ENCODE results near the gene CUEDC2.

Gene CUEDC2

GRCh38 chr10:102400076-102400475 is 32.3 kb downstream of the CUEDC2 start:
- peaks cover 8% of the 10 kb centered on the region for H3K79me2 ChIP-seq (ENCODE audit: control insufficient read depth, insufficient read depth, low read length, poor library complexity)
- H2AFZ ChIP-seq (ENCODE audit: insufficient read depth, low read length, poor library complexity), result peak overlapping the region; percentile 19
- peak overlapping the region; percentile 41 for H3K14ac ChIP-seq (ENCODE audit: low read length)
- peaks cover 33 to 34% of the 10 kb centered on the region in 2 experiments for H3K4me1 ChIP-seq (ENCODE audit: control insufficient read depth in 1 of 2, insufficient read depth in 2 of 2, low read length in 2 of 2)
- no peaks in the 10 kb centered on the region for H3K27me3 ChIP-seq (ENCODE audit: insufficient read depth, low read length)
- DNase-seq, result no peak
- no peak overlapping the region for H2BK5ac ChIP-seq (ENCODE audit: low read depth, low read length, poor library complexity)
- H4K8ac ChIP-seq (ENCODE audit: low read depth, low read length), result peak overlapping the region; percentile 30
- WGBS (ENCODE audit: extremely low coverage, insufficient coverage, insufficient read length), result no CpG with 5 or more reads among the region's 17 CpGs
- H3K27ac ChIP-seq (ENCODE audit: low read depth, low read length), result no peak overlapping the region
- peaks cover 29 to 30% of the 10 kb centered on the region in 2 experiments for H3K36me3 ChIP-seq (ENCODE audit: control insufficient read depth in 1 of 2, insufficient read depth in 2 of 2, low read length in 2 of 2)
- peak overlapping the region; percentile 43 for H3K18ac ChIP-seq (ENCODE audit: low read length)
- no peak overlapping the region for H2BK120ac ChIP-seq (ENCODE audit: insufficient read depth, low read length, poor library complexity)
- peaks cover 22% of the 10 kb centered on the region for H3K79me1 ChIP-seq (ENCODE audit: low read length)
- H4K91ac ChIP-seq (ENCODE audit: low read depth, low read length), result peak overlapping the region; percentile 53
- H3K4me3 ChIP-seq (ENCODE audit: low read depth, low read length), result no peak overlapping the region
- peak overlapping the region; percentile 38 for H2AK5ac ChIP-seq (ENCODE audit: low read length)
- H3K4me2 ChIP-seq (ENCODE audit: low read length), result no peak overlapping the region
- H3K9me3 ChIP-seq (ENCODE audit: insufficient read depth, low read depth, low read length), result peaks cover 3% of the 10 kb centered on the region
- no peak overlapping the region for H3K9ac ChIP-seq (ENCODE audit: low read length)
- peak overlapping the region; percentile 3 for H3K4ac ChIP-seq (ENCODE audit: low read depth, low read length)
- H4K12ac ChIP-seq (ENCODE audit: low read depth, low read length), result peak overlapping the region; percentile 22
- peak overlapping the region; percentile 80 for H2BK12ac ChIP-seq (ENCODE audit: low read length)
- no peak overlapping the region for H3K23ac ChIP-seq (ENCODE audit: low read length)

DNA sequence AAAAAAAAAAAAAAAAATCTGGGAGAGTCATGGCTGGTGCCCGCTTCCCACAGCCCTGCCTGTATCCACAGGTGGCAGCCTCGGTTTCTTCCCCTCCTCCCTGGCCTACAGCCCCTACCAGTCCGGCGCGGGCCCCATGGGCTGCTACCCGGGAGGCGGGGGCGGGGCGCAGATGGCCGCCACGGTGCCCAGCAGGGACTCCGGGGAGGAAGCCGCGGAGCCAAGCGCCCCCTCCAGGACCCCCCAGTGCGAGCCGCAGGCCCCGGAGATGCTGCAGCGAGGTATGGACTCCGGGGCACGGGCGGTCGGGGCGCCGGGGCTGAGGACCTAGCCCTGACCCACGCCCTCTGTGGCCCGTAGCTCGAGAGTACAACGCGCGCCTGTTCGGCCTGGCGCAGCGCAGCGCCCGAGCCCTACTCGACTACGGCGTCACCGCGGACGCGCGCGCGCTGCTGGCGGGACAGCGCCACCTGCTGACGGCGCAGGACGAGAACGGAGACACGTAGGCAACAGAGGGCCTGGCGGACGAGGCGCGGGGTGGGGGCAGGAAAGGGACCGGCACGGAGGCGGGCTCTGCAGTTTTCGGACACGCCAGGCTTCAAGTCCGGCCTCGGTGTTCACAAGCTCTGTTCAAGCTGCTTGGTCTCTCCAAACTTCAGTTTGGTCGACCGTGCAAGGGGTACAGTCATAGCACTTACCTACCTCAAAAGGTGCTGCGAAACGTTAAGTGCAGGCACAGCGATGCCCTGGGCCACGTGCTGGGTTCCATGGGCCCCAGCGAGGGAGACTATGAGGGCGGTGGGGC is 33.0 kb downstream of the CUEDC2 start:
- H2BK5ac ChIP-seq (ENCODE audit: low read depth, low read length, poor library complexity), result peak overlapping the region; percentile 51
- peak overlapping the region; percentile 70 for H2AFZ ChIP-seq (ENCODE audit: insufficient read depth, low read length, poor library complexity)
- H3K27me3 ChIP-seq (ENCODE audit: insufficient read depth, low read length), result no peaks in the 10 kb centered on the region
- no CpG with 5 or more reads among the region's 72 CpGs for WGBS (ENCODE audit: extremely low coverage, insufficient coverage, insufficient read length)
- peaks cover 3% of the 10 kb centered on the region for H3K9me3 ChIP-seq (ENCODE audit: insufficient read depth, low read depth, low read length)
- H2BK12ac ChIP-seq (ENCODE audit: low read length), result peak overlapping the region; percentile 80
- peak overlapping the region; percentile 25 for H2BK120ac ChIP-seq (ENCODE audit: insufficient read depth, low read length, poor library complexity)
- peak overlapping the region; percentile 54 for H3K18ac ChIP-seq (ENCODE audit: low read length)
- H3K36me3 ChIP-seq (ENCODE audit: control insufficient read depth in 1 of 2, insufficient read depth in 2 of 2, low read length in 2 of 2), result peaks cover 29 to 30% of the 10 kb centered on the region in 2 experiments
- peak overlapping the region; percentile 41 for H3K14ac ChIP-seq (ENCODE audit: low read length)
- peak overlapping the region; percentile 30 for H4K8ac ChIP-seq (ENCODE audit: low read depth, low read length)
- peak overlapping the region; percentile 63 for H4K91ac ChIP-seq (ENCODE audit: low read depth, low read length)
- peak overlapping the region; percentile 62 for H3K9ac ChIP-seq (ENCODE audit: low read length)
- H4K12ac ChIP-seq (ENCODE audit: low read depth, low read length), result peak overlapping the region; percentile 39
- peaks cover 23% of the 10 kb centered on the region for H3K79me1 ChIP-seq (ENCODE audit: low read length)
- H3K4me3 ChIP-seq (ENCODE audit: low read depth, low read length), result peak overlapping the region; percentile 69
- no peak overlapping the region for H3K23ac ChIP-seq (ENCODE audit: low read length)
- peak overlapping the region; percentile 10 for H3K4ac ChIP-seq (ENCODE audit: low read depth, low read length)
- H2AK5ac ChIP-seq (ENCODE audit: low read length), result peak overlapping the region; percentile 38
- H3K27ac ChIP-seq (ENCODE audit: low read depth, low read length), result peak overlapping the region; percentile 38
- H3K4me1 ChIP-seq (ENCODE audit: control insufficient read depth in 1 of 2, insufficient read depth in 2 of 2, low read length in 2 of 2), result peaks cover 36 to 37% of the 10 kb centered on the region in 2 experiments
- H3K4me2 ChIP-seq (ENCODE audit: low read length), result peak overlapping the region; percentile 82
- H3K79me2 ChIP-seq (ENCODE audit: control insufficient read depth, insufficient read depth, low read length, poor library complexity), result peaks cover 8% of the 10 kb centered on the region
- DNase-seq, result peak; percentile 85 to 93

DNA sequence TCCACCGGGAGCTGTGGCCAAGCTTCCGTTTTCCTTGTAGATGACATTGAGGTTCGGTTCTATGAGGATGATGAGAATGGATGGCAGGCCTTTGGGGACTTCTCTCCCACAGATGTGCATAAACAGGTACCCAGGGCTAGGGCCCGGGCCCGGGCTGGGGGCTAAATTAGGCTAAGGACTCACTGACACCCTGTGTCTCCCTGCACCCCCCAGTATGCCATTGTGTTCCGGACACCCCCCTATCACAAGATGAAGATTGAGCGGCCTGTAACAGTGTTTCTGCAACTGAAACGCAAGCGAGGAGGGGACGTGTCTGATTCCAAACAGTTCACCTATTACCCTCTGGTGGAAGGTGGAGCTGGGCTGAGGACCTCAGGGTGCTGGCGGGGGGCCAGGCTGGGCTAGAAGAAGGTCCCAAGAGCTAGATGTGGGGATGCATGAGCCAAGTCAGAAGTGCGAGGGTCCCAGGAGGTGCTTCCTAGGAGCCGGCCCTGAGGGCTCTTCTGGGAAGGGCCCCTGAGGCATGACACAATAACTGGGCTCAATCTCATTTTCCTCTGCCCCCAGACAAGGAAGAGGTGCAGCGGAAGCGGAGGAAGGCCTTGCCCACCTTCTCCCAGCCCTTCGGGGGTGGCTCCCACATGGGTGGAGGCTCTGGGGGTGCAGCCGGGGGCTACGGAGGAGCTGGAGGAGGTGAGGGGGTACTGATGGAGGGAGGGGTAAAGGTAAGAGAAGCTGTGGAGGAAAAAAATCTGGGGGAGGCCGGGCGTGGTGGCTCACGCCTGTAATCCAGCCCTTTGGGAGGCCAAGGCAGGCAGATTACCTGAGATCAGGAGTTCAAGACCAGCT is 34.0 kb downstream of the CUEDC2 start:
- no peak for DNase-seq
- WGBS (ENCODE audit: extremely low coverage, insufficient coverage, insufficient read length), result no CpG with 5 or more reads among the region's 21 CpGs
- H2AFZ ChIP-seq (ENCODE audit: insufficient read depth, low read length, poor library complexity), result no peak overlapping the region
- H3K4me3 ChIP-seq (ENCODE audit: low read depth, low read length), result no peak overlapping the region
- peaks cover 25% of the 10 kb centered on the region for H3K79me1 ChIP-seq (ENCODE audit: low read length)
- H3K27ac ChIP-seq (ENCODE audit: low read depth, low read length), result no peak overlapping the region
- H2BK120ac ChIP-seq (ENCODE audit: insufficient read depth, low read length, poor library complexity), result no peak overlapping the region
- H3K4ac ChIP-seq (ENCODE audit: low read depth, low read length), result no peak overlapping the region
- no peak overlapping the region for H3K14ac ChIP-seq (ENCODE audit: low read length)
- no peak overlapping the region for H2BK12ac ChIP-seq (ENCODE audit: low read length)
- H3K4me2 ChIP-seq (ENCODE audit: low read length), result no peak overlapping the region
- H3K27me3 ChIP-seq (ENCODE audit: insufficient read depth, low read length), result no peaks in the 10 kb centered on the region
- no peak overlapping the region for H3K18ac ChIP-seq (ENCODE audit: low read length)
- no peak overlapping the region for H2AK5ac ChIP-seq (ENCODE audit: low read length)
- no peak overlapping the region for H4K12ac ChIP-seq (ENCODE audit: low read depth, low read length)
- no peak overlapping the region for H3K23ac ChIP-seq (ENCODE audit: low read length)
- no peak overlapping the region for H4K8ac ChIP-seq (ENCODE audit: low read depth, low read length)
- H3K9ac ChIP-seq (ENCODE audit: low read length), result no peak overlapping the region
- H3K79me2 ChIP-seq (ENCODE audit: control insufficient read depth, insufficient read depth, low read length, poor library complexity), result peaks cover 8% of the 10 kb centered on the region
- no peak overlapping the region for H2BK5ac ChIP-seq (ENCODE audit: low read depth, low read length, poor library complexity)
- H3K4me1 ChIP-seq (ENCODE audit: control insufficient read depth in 1 of 2, insufficient read depth in 2 of 2, low read length in 2 of 2), result peaks cover 36 to 37% of the 10 kb centered on the region in 2 experiments
- H4K91ac ChIP-seq (ENCODE audit: low read depth, low read length), result no peak overlapping the region
- H3K36me3 ChIP-seq (ENCODE audit: control insufficient read depth in 1 of 2, insufficient read depth in 2 of 2, low read length in 2 of 2), result peaks cover 29 to 30% of the 10 kb centered on the region in 2 experiments
- H3K9me3 ChIP-seq (ENCODE audit: insufficient read depth, low read depth, low read length), result peaks cover 3% of the 10 kb centered on the region

Measured in trophoblast cell (in vitro differentiated cells and primary cell).